Stimulated activated CD8-positive, alpha-beta memory T cell treated with anti-CD3 and anti-CD28 coated beads, Interleukin-7, amount 100 ng/mL, for 48 hours (primary cell): ENCODE measurements around the gene TBCC.
A peak's percentile ranks its signal among the peaks of the same experiment; 100 is the strongest.

Experiments used
- DNase-seq, 2 donors: peaks; one replicate each; pipeline ENCODE4 v3.0.0-alpha.2; 2020; ENCODE audit warnings: low read depth in 1 of 2; ENCODE audit errors: extremely low read depth in 1 of 2

Gene TBCC

DNA sequence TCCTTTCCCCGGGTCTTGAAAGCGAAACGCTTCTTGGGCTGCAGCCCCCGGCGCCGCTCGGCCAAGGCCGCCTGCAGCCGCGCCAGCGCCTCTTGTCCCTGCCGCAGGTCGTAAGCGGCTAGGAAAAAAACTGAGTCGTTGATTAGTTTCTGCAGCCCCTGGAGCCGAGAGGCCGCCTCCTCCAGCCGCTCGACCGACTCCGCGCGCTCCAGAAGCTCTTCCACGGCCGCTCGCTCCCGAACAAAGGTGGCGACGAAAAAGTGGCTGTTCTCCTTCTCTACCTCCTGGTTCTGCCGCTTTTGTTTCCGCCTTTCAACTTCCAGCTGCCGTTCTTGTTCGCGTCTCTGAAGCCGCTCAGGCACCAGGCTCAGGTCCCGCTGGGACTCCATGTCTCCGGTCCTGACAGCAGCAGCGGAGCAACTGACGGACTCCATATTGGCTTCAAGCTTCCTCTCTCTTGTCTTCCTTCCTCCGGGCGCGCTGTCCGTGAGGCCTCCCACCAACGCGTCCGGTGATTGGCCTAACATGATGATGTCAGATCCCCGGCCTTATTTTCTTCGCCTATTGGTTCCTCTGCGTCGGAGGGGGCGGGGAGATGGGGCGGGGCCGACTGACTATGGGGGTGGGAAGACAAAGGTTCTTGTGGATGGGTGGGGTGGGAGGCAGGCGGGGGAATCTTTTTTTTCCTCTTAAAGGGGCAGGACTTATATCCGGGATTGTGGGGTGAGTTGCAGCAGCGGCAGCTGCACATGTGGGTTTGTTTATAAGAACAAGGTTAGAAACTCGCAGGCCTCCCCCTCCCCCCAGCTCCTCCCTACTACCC is at the start of gene TBCC:
TSS of gene TBCC (minus strand) at position 464 of the 823 bp plus-strand sequence. CDS start at position 434, 30 bp downstream.
- DNase-seq, result peak; percentile 80 to 92

DNA sequence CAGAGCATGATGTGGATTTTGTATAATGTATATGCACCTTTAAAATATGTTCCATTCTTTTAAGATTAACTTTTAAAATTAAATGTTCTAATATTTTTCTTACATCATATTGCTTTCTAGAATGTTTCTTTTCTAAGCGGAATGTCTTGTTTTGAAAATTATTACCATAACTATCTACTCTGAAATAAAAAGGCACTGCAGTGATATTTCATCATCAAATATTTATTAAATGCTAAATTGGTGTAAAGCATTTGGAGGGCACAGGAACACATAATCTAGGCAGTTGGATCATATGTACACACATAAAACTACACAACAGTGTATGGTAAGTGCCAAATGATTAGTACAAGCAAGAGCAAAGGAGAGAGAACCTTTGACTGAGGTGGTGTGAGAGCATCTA is 49.7 kb upstream of the TBCC start:
- DNase-seq, result no peak

DNA sequence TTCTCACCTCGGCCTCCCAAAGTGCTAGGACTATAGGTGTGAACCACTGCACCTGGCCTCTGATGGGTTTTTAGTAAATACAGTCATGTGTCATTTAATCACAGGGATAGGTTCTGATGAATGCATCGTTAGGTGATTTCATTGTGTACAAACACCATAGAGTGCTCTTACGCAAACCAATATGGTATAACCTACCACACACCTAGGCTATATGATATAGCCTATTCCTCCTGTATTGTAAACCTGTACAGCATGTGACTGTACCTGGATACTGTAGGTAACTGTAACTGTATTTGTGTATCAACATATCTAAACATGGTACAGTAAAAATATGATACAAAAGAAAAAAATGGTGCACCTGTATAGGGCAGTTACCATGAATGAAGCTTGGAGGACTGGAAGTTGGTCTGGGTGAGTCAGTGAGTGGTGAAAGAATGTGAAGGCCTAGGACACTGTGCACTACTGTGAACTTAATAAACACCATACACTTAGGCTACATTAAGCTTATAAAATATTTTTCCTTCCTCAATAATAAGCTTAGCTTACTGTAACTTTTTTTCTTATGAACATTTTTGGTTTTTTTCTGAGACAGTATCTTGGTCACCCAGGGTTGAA is 45.9 kb upstream of the TBCC start:
- no peak for DNase-seq

DNA sequence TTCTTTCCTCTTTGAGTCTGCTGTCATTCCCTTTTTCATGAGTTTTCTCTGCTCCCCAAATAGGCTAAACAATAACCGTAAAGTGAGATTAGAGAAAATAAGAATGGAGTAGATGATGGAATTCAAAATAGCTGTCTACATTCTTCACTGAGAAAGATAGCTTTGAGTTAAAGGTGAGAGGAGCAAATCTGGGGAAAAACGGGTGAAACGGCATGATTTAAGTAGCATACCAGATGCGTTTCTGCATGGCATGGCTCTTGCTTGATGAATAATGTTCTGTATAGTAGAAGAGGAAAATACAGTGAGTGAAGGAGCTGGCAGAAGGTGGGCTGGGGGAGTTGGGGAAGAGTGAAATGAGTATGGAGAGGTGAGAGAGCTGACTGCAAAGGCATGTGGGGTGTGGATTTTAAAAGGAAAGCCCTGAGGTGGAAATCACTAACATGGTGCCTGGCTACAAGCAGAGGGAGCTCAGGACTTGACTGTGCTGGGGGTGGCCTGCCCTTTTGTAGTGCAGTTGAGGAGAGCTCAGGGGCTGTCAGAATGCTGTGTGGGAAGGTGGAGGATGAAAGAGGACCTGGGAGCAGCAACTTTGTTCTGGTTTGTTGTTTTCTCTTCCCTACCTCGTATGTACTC is 44.8 kb upstream of the TBCC start:
- DNase-seq, result no peak

DNA sequence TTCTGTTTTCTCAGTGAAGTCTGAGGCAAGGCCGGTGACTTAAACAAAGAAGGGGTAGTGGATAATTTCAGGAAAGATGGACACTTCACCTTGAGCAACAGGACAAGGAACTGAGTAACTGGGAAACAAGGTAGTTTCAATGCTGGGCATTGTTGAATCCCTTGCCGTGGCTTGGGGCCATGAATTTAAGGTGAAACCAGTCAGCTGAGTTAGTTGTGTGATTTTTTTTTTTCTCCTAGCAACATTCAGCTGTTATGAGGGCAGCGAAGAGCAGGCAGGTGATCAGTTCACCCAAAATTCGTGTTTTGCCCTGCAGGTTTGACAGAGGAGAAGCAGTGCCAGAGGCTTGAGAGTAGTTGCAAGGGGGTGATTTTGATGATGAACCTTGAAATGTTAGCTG is 42.8 kb upstream of the TBCC start:
- no peak for DNase-seq

- DNase-seq, result no peak
Measured at GRCh38 chr6:42787063-42787472, 41.2 kb upstream of the TBCC start.

DNA sequence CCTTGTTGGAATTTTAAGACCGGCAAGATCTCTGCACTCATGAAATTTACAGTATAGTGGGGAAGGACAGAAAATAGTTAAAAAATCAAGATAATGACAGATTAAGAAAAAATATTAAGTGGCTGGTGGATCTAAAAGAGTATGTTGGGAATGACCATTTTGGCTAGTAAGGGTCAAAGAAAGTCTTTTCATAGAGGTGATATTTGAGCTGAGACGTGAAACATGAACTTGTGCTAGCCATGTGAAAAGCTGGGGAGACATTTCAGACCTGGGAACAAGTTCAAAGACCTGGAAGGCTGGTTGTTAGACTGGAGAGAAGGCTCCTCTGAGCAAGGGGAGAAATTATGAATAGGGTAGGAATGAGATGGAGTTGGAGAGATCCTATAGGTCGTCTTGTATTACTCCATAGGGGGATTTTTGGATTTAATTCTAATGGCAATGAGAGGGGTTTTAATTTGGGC is 40.7 kb upstream of the TBCC start:
- no peak for DNase-seq

DNA sequence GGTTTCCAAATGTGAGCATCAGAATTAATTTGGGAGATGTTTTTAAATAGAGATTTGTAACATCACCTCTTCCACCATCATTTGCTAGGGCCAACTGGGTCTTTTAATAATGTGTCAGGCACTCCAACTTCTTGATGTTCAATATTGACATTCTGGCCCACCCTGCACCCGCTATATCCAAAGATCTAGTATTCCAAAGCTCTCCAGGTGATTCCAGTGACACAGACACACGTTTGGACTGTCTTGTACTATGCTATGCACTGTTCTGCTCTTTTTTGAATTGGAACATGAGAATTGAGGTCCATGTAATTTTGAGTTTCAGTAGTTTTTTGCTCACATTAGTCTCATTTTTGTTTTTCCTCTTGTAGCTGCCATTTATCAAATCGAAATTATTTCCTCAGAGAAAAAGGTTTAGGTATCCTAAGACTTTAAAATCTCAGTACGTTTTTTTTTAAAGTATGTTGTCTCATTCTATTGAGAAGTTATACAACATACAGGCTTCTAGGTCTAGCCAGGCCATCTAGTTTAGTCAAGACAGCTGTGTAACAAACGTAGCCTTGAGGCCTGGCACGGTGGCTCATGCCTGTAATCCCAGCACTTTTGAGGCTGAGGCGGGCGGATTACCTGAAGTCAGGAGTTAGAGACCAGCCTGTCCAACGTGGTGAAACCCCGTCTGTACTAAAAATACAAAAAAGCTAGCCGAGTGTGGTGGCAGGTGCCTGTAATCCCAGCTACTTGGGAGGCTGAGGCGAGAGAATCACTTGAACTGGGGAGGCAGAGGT is 39.0 kb upstream of the TBCC start:
- no peak for DNase-seq

GRCh38 chr6:42783876-42784642 is 38.2 kb upstream of the TBCC start:
- no peak for DNase-seq

DNA sequence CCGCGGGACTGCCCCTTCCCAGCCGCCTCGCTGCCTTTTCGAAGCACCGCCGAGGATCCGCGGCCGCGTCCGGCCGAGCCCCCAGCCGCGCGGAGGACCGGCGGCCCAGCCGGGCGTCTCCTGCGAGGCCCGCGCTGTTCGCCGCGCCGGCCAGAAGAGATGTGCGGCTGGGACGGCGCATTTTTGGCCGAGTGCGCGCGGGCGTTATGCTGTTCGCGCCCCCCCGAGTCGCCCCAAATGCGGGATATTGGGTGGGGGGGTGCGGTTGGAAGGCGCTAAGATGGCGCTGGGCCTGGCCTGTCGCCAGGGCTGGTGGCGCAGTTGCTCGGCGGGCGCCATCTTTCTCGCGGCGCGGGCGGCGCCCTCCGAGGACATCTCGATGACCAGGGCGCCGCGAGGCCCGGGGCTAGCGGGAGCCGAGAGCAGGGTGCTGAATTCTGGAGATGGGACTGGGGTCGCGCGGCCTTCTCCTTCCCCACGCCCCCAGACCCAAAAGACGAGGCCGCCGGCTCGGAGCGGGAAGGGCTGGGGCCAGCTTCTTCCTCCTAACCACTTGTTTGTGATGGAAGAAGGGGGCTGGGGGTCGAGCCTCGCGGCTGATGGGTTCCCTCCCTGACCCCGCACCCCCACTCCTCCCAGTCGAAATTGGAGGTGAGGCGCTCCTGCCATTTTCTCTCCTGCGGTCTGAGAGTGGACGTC is 37.4 kb upstream of the TBCC start:
- peak; percentile 39 to 41 for DNase-seq

- DNase-seq, result peak; percentile 39 to 47
Measured at GRCh38 chr6:42782689-42783176, 36.8 kb upstream of the TBCC start.

GRCh38 chr6:42781796-42782688 is 36.1 kb upstream of the TBCC start, which contains the start of gene BICRAL:
Gene BICRAL, plus strand, starts transcription at chr6:42782052. Its CDS starts 39,971 bp downstream, at chr6:42822023.
- DNase-seq, result peak; percentile 34 to 41

GRCh38 chr6:42781546-42781795 is 35.6 kb upstream of the TBCC start:
- DNase-seq, result no peak

DNA sequence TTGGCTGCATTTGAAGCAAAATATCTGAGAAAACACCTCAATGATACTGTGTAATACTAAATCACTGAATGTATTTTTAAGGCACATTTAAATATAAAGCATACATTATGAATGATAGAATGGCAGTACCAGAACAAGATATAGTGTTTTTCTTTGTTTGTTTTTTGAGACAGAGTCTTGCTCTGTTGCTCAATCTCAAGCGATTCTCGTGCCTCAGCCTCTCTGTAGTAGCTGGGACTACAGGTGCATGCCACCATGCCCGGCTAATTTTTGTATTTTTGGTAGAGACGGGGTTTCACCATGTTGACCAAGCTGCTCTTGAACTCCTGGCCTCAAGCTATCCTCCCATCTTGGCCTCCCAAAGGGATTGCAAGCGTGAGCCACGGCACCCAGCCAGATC is 33.6 kb upstream of the TBCC start:
- no peak for DNase-seq

DNA sequence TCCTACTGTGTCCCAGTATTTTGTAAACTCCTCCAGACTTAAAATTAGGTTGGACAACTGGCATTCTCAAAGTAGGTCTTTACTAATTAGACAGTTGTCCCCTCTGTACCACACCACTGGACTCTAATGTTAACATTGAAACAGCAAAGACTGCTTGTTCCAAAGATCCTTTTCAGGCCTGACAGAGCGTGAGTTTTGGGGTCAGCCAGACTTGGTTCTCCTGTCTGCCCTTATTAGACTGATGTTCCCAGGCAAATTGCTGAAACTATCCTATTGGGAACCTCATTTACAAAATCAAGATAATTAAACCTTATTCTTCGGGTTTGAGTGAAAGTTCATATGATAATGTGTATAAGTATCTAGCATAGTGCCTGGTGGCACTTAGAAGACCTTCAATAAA is 32.2 kb upstream of the TBCC start:
- no peak for DNase-seq

DNA sequence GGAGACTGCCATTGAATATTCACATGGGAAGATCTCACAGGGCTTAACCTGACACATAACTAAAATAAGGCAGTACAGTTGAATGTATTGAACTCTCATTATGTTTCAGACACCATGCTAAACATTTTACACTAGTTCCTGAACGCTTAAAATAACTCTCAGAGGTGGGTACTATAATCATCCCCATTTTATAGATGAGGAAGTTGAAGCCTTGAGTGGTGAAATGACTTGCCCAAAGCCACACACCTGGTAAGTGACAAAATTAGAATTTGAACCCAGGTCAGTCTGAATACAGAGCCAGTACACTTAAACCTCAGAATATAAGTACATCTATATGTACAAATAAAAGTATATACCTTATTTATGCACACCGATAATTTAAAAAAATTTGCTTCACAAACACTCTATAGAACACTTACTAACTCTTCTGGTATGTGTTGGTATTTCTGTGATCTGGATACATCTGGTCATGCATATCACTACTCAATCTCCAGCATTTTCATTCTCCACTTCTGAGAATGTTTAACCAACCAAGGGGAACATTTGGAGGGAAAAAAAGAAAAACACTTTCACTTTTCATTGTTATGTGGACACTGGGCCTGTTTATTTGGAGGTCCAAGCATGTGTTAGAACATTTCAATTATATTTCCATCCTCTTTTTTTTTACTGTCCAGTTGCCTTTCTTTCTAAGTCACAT is 31.4 kb upstream of the TBCC start:
- no peak for DNase-seq

DNA sequence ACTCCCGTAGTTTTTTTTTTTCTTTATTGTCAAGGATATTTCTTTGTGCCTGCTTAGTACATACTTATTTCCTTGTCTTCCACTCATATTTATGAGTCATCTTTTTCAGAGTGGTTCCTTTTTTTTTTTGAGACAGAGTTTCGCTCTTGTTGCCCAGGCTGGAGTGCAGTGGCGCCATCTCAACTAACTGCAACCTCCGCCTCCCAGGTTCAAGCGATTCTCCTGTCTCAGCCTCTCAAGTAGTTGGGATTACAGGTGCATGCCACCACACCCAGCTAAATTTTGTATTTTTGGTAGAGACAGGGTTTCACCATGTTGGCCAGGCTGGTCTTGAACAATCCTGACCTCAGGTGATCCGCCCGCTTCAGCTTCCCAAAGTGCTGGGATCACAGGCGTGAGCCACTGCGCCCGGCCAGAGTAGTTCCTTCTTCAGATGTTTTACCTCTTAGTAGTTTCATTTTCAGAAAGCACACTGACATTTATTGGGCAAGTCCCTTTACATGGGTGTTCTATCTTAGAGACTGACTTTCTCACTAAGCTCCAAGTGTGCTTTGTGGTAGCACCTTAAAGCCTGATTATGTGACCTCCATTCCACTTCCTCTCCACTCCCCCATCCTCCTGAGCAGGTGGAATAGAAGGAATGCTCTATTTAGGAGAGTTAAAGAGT is 29.1 kb upstream of the TBCC start:
- peak in 1 of 2 donors; percentile 28 for DNase-seq

- peak in 1 of 2 donors; percentile 30 for DNase-seq
Measured at GRCh38 chr6:42774201-42774600, 28.3 kb upstream of the TBCC start.
